KMS-11 (cell line): ENCODE measurements around the gene SSBP2.
"Not testable (repeated sequence)": the region's sequence is repeated elsewhere in the genome, so short reads cannot be mapped to it uniquely, and the experiment has no call there.

ENCODE experiments used
- H2AFZ ChIP-seq: fragments of 200-600 bp; sonication (generic); 2 replicates; pipeline ENCODE4 v1.6.1; 2016; ENCODE audit warnings: antibody characterized with exemption, mixed run types, low read depth
- H3K27ac ChIP-seq: fragments of 200-600 bp; sonication (generic); 2 replicates; pipeline ENCODE4 v1.6.1; 2016; ENCODE audit warnings: mild to moderate bottlenecking, mixed run types
- H3K27me3 ChIP-seq: fragments of 200-600 bp; sonication (generic); 2 replicates; pipeline ENCODE4 v1.6.1; 2017; ENCODE audit warnings: mild to moderate bottlenecking, low read depth, mixed run types, moderate library complexity; ENCODE audit not compliant: insufficient read depth
- H3K36me3 ChIP-seq: fragments of 200-600 bp; sonication (generic); 2 replicates; pipeline ENCODE4 v1.6.1; 2017; ENCODE audit warnings: mild to moderate bottlenecking, mixed run types; ENCODE audit not compliant: insufficient read depth
- H3K4me1 ChIP-seq: fragments of 200-600 bp; sonication (generic); 2 replicates; pipeline ENCODE4 v1.6.1; 2016; ENCODE audit warnings: mild to moderate bottlenecking, low read depth, mixed run types; ENCODE audit not compliant: poor library complexity, severe bottlenecking
- H3K4me2 ChIP-seq: fragments of 200-600 bp; sonication (generic); 2 replicates; pipeline ENCODE4 v1.7.0; 2016; ENCODE audit warnings: mild to moderate bottlenecking, mixed run types
- H3K4me3 ChIP-seq: fragments of 200-600 bp; sonication (generic); IDR thresholded peaks from 2 replicates; pipeline ENCODE4 v1.6.1; 2017; ENCODE audit warnings: low read depth, low read length, mixed read lengths; ENCODE audit not compliant: insufficient read depth
- H3K79me2 ChIP-seq: fragments of 200-600 bp; sonication (generic); 2 replicates; pipeline ENCODE4 v1.6.1; 2016; ENCODE audit warnings: low read depth, mixed run types; ENCODE audit not compliant: insufficient read depth
- H3K9ac ChIP-seq: fragments of 200-600 bp; sonication (generic); 2 replicates; pipeline ENCODE4 v1.6.1; 2016; ENCODE audit warnings: mild to moderate bottlenecking, mixed run types
- H4K20me1 ChIP-seq: fragments of 200-600 bp; sonication (generic); 2 replicates; pipeline ENCODE4 v1.6.1; 2016; ENCODE audit warnings: mild to moderate bottlenecking, mixed run types; ENCODE audit not compliant: insufficient read depth
- CTCF ChIP-seq: fragments of 200-600 bp; sonication (generic); conservative IDR thresholded peaks from 2 replicates; pipeline ENCODE4 v1.6.1; 2017; ENCODE audit warnings: low read depth, mild to moderate bottlenecking, antibody characterized with exemption, low read length, moderate library complexity, mixed read lengths

The SSBP2 gene

GRCh38 chr5:81409361-81409760 lies 341.5 kb downstream of the SSBP2 start:
- no peak for TF ChIP-seq CTCF
- 0 out of 2 replicates have a peak, but pooled peaks cover 3% of the 10 kb centered on the region for H3K36me3 ChIP-seq
- H3K4me3 ChIP-seq, result no peak overlapping the region
- no peaks in the 10 kb centered on the region for H4K20me1 ChIP-seq
- H3K4me1 ChIP-seq, result no peaks in the 10 kb centered on the region
- H3K79me2 ChIP-seq, result no peaks in the 10 kb centered on the region
- H3K9ac ChIP-seq, result no peak overlapping the region
- H2AFZ ChIP-seq, result no peak overlapping the region
- H3K27me3 ChIP-seq, result no peaks in the 10 kb centered on the region
- H3K4me2 ChIP-seq, result no peak overlapping the region
- H3K27ac ChIP-seq, result no peak overlapping the region

GRCh38 chr5:81408496-81408895 lies 342.4 kb downstream of the SSBP2 start:
- Histone ChIP-seq H3K79me2 (no peaks in the 10 kb centered on the region), H3K4me1 (no peaks in the 10 kb centered on the region), H3K36me3 (no peaks in the 10 kb centered on the region), H3K4me2 (no peak overlapping the region), H3K9ac (no peak overlapping the region), H2AFZ (no peak overlapping the region), H3K27me3 (no peaks in the 10 kb centered on the region), H3K27ac (no peak overlapping the region), H4K20me1 (no peaks in the 10 kb centered on the region), H3K4me3 (no peak overlapping the region)
- TF ChIP-seq CTCF, result no peak

- not testable (repeated sequence) for H2AFZ ChIP-seq, H3K4me1 ChIP-seq, H3K27ac ChIP-seq, H3K4me2 ChIP-seq, H4K20me1 ChIP-seq, H3K79me2 ChIP-seq, H3K36me3 ChIP-seq, H3K27me3 ChIP-seq, H3K4me3 ChIP-seq, H3K9ac ChIP-seq
These were observed 343.1 kb downstream of the SSBP2 start for GRCh38 chr5:81407811-81408210.

- Histone ChIP-seq H3K79me2 (no peaks in the 10 kb centered on the region), H4K20me1 (no peaks in the 10 kb centered on the region), H3K36me3 (no peaks in the 10 kb centered on the region), H3K4me1 (no peaks in the 10 kb centered on the region), H3K27me3 (no peaks in the 10 kb centered on the region), H3K27ac (no peak overlapping the region), H3K4me3 (no peak overlapping the region), H2AFZ (no peak overlapping the region), H3K9ac (no peak overlapping the region), H3K4me2 (no peak overlapping the region)
- no peak for TF ChIP-seq CTCF
These were observed 345.6 kb downstream of the SSBP2 start for GRCh38 chr5:81405126-81405891.

GRCh38 chr5:81402192-81402930 lies 348.5 kb downstream of the SSBP2 start:
- TF ChIP-seq CTCF, result no peak
- H3K36me3 ChIP-seq, result no peaks in the 10 kb centered on the region
- H4K20me1 ChIP-seq, result no peaks in the 10 kb centered on the region
- no peak overlapping the region for H3K9ac ChIP-seq
- H3K4me3 ChIP-seq, result no peak overlapping the region
- no peaks in the 10 kb centered on the region for H3K27me3 ChIP-seq
- no peaks in the 10 kb centered on the region for H3K79me2 ChIP-seq
- H3K27ac ChIP-seq, result no peak overlapping the region
- no peak overlapping the region for H3K4me2 ChIP-seq
- no peaks in the 10 kb centered on the region for H3K4me1 ChIP-seq
- no peak overlapping the region for H2AFZ ChIP-seq
